Adrenal gland (tissue), 5 donors: ENCODE data around the gene SLC35A4.

Experiments
- POLR2A ChIP-seq, 2 donors: fragments of 450-650 bp; IDR thresholded peaks; one replicate each; pipeline ENCODE4 v1.6.1; 2017; ENCODE audit warnings: antibody characterized with exemption in 2 of 2, mild to moderate bottlenecking in 2 of 2, moderate library complexity in 1 of 2
- TF ChIP-seq, protein P1 (sequence below), 6 experiments: fragments of 450-650 bp in 4 of 6; fragments of 200-600 bp in 2 of 6; sonication (generic) in 1 of 6; IDR thresholded peaks; 1 replicate in 5 of 6; 2 replicates in 1 of 6; pipeline versions ENCODE4 v1.5.1 to v1.8.0; 2016 to 2021; ENCODE audit warnings: antibody characterized with exemption in 6 of 6, mild to moderate bottlenecking in 2 of 6, moderate library complexity in 1 of 6
- donor health status: DM: no; HTN: no; CAD: no.

DNA sequence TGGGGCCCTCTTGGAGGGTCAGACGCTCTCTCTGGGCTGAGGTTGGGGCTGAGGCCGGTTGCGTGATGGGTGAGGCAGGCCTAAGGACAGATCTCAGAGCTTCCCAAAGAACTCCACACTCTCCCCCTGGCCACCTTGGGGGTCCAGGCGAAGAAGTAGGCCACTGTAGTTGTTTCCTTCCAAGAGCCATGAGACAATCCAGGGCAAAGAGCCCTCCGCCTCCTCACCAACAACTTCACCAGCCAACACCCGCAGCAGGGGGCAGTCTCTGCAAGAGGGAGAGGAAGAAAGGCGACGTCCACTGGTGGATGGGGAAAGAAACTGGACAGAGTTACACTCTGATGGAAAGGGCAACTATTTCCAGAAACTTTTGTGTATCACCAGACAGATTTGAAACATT, 10.7 kb downstream of the SLC35A4 start:
- TF ChIP-seq, protein P1, sequence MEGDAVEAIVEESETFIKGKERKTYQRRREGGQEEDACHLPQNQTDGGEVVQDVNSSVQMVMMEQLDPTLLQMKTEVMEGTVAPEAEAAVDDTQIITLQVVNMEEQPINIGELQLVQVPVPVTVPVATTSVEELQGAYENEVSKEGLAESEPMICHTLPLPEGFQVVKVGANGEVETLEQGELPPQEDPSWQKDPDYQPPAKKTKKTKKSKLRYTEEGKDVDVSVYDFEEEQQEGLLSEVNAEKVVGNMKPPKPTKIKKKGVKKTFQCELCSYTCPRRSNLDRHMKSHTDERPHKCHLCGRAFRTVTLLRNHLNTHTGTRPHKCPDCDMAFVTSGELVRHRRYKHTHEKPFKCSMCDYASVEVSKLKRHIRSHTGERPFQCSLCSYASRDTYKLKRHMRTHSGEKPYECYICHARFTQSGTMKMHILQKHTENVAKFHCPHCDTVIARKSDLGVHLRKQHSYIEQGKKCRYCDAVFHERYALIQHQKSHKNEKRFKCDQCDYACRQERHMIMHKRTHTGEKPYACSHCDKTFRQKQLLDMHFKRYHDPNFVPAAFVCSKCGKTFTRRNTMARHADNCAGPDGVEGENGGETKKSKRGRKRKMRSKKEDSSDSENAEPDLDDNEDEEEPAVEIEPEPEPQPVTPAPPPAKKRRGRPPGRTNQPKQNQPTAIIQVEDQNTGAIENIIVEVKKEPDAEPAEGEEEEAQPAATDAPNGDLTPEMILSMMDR (IDR thresholded peaks at IDR 0.05) = peak; percentile 40 to 77 (median 67)
- no peak for TF ChIP-seq POLR2A (IDR thresholded peaks at IDR 0.05)
